K562 (cell line): ENCODE results near the gene ST6GALNAC6. TPM values are rescaled to one million over a fixed set of nuclear protein-coding genes. Genes with fewer than 3 reads are reported as not detected.
A peak's percentile ranks its signal among the peaks of the same experiment; 100 is the strongest.

Experiments used
- ASH1L ChIP-seq: fragments of 450-650 bp; IDR thresholded peaks from 2 replicates; pipeline ENCODE4 v1.6.1; 2018; ENCODE audit warnings: borderline replicate concordance, mild to moderate bottlenecking, low read depth; ENCODE audit not compliant: partially characterized antibody
- ATF1 ChIP-seq, 2 experiments: fragments of 450-650 bp in 1 of 2; IDR thresholded peaks; 2 replicates each; pipeline ENCODE4 v1.6.1; 2016; ENCODE audit warnings: missing compliant biosample characterization in 1 of 2, missing genetic modification characterization in 1 of 2
- CEBPG ChIP-seq, 3 experiments: fragments of 200-800 bp in 1 of 3; sonication (Bioruptor generic) in 1 of 3; sonication (generic) in 1 of 3; formaldehyde crosslinking in 1 of 3; IDR thresholded peaks in 2 of 3; conservative IDR thresholded peaks in 1 of 3; 2 replicates each; pipeline versions ENCODE4 v1.6.1 to v1.8.0; 2016 to 2022; ENCODE audit warnings: missing compliant biosample characterization in 2 of 3, missing genetic modification characterization in 2 of 3, mild to moderate bottlenecking in 1 of 3, missing genetic modification reagents in 1 of 3
- CREB1 ChIP-seq, 2 experiments: sonication (generic) in 1 of 2; formaldehyde crosslinking in 1 of 2; IDR thresholded peaks; 2 replicates each; pipeline versions ENCODE4 v1.6.1 to v1.8.0; 2012 to 2022; ENCODE audit warnings: inconsistent platforms in 1 of 2, mild to moderate bottlenecking in 1 of 2, missing genetic modification reagents in 1 of 2, moderate library complexity in 1 of 2
- DMBX1 ChIP-seq: fragments of 250-450 bp; sonication (Bioruptor Pico); IDR thresholded peaks from 2 replicates; pipeline ENCODE4 v1.8.0; 2022; ENCODE audit warnings: inconsistent platforms, mild to moderate bottlenecking, moderate library complexity, borderline replicate concordance
- HDGF ChIP-seq: fragments of 450-650 bp; IDR thresholded peaks from 2 replicates; pipeline ENCODE4 v1.6.1; 2016
- MAZ ChIP-seq, 2 experiments: fragments of 450-650 bp in 1 of 2; sonication (generic) in 1 of 2; formaldehyde crosslinking; IDR thresholded peaks in 1 of 2; conservative IDR thresholded peaks in 1 of 2; 2 replicates each; pipeline versions ENCODE4 v1.4.0 to v1.5.0; 2020; ENCODE audit warnings: mild to moderate bottlenecking in 1 of 2, missing genetic modification reagents in 1 of 2
- NCOR1 ChIP-seq: fragments of 450-650 bp; IDR thresholded peaks from 2 replicates; pipeline ENCODE4 v1.6.1; 2016; ENCODE audit warnings: mild to moderate bottlenecking, moderate library complexity
- RBM14 ChIP-seq: fragments of 200-400 bp; formaldehyde crosslinking; IDR thresholded peaks from 2 replicates; pipeline ENCODE4 v1.6.1; 2018; ENCODE audit warnings: low read depth, mild to moderate bottlenecking, low read length, moderate library complexity, borderline replicate concordance; ENCODE audit not compliant: insufficient read depth
- SAP30 ChIP-seq: fragments of 200-600 bp; sonication (generic); IDR thresholded peaks from 2 replicates; pipeline ENCODE4 v1.6.1; 2012; ENCODE audit warnings: borderline replicate concordance, low read depth, mild to moderate bottlenecking, moderate library complexity, low read length, control low read depth, inconsistent platforms; ENCODE audit not compliant: insufficient read depth, poor library complexity, severe bottlenecking
- TGIF2 ChIP-seq: sonication (generic); formaldehyde crosslinking; IDR thresholded peaks from 2 replicates; pipeline ENCODE4 v1.8.1; 2022; ENCODE audit warnings: mild to moderate bottlenecking, missing genetic modification reagents, moderate library complexity
- TRIM28 ChIP-seq: fragments of 450-650 bp; IDR thresholded peaks from 2 replicates; pipeline ENCODE4 v1.6.1; 2017
- ZNF57 ChIP-seq: fragments of 450-650 bp; formaldehyde crosslinking; IDR thresholded peaks from 2 replicates; pipeline ENCODE4 v1.4.0; 2020; ENCODE audit warnings: mild to moderate bottlenecking, moderate library complexity
- ZNF79 ChIP-seq: fragments of 250-450 bp; sonication (Bioruptor Pico); IDR thresholded peaks from 2 replicates; pipeline ENCODE4 v1.4.0; 2020; ENCODE audit warnings: low read depth, mild to moderate bottlenecking, moderate library complexity
- polyA plus RNA-seq, 8 experiments: library from polyadenylated mRNA; depleted of rRNA in 4 of 8; stranded (reverse) in 5 of 8; unstranded in 3 of 8; fragments of >200 nt; fragmentation: Nextera tagmentation in 2 of 8; fragmentation: Illumina TruSeq in 1 of 8; extraction: Ambion mirVana in 2 of 8; extraction: Trizol in 1 of 8; gene quantifications; 2 replicates each; pipeline versions ENCODE4 v1.2.1 to v1.2.3, GENCODE V29; 2011 to 2014; ENCODE audit warnings: inconsistent platforms in 1 of 8, missing spikeins in 1 of 8
- total RNA-seq, 7 experiments: library from RNA; depleted of rRNA in 6 of 7; stranded (reverse); fragments of >200 nt in 6 of 7; fragmentation: Illumina TruSeq in 2 of 7; extraction: Trizol in 2 of 7; gene quantifications; 2 replicates each; pipeline versions ENCODE4 v1.2.1 to v1.2.3, GENCODE V29; 2011 to 2021; ENCODE audit warnings: low replicate concordance in 1 of 7
- TF ChIP-seq, protein P1 (sequence below): sonication (generic); formaldehyde crosslinking; IDR thresholded peaks from 2 replicates; pipeline ENCODE4 v1.4.0; 2020; ENCODE audit warnings: mild to moderate bottlenecking, missing genetic modification reagents
- TF ChIP-seq, protein P2 (sequence below): fragments of 450-650 bp; IDR thresholded peaks from 2 replicates; pipeline ENCODE4 v1.6.1; 2016; ENCODE audit warnings: low read depth, mild to moderate bottlenecking, moderate library complexity
- TF ChIP-seq, protein P3 (sequence below): fragments of 450-650 bp; formaldehyde crosslinking; IDR thresholded peaks from 2 replicates; pipeline ENCODE4 v1.4.0; 2020; ENCODE audit warnings: mild to moderate bottlenecking, moderate library complexity
- TF ChIP-seq, protein P4 (sequence below): fragments of 450-650 bp; IDR thresholded peaks from 2 replicates; pipeline ENCODE4 v1.6.1; 2016; ENCODE audit warnings: borderline replicate concordance

Gene ST6GALNAC6
- total and polyA plus RNA-seq, 9 of the 15 experiments (the other 6 are each of a cell fraction or from before 2014, with no cell fraction given) = 0.13 to 23.0 (median 14.5) TPM

- TF ChIP-seq, protein P1, sequence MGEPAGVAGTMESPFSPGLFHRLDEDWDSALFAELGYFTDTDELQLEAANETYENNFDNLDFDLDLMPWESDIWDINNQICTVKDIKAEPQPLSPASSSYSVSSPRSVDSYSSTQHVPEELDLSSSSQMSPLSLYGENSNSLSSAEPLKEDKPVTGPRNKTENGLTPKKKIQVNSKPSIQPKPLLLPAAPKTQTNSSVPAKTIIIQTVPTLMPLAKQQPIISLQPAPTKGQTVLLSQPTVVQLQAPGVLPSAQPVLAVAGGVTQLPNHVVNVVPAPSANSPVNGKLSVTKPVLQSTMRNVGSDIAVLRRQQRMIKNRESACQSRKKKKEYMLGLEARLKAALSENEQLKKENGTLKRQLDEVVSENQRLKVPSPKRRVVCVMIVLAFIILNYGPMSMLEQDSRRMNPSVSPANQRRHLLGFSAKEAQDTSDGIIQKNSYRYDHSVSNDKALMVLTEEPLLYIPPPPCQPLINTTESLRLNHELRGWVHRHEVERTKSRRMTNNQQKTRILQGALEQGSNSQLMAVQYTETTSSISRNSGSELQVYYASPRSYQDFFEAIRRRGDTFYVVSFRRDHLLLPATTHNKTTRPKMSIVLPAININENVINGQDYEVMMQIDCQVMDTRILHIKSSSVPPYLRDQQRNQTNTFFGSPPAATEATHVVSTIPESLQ (CRISPR knock-in tag) = no peak
- TF ChIP-seq, protein P2, sequence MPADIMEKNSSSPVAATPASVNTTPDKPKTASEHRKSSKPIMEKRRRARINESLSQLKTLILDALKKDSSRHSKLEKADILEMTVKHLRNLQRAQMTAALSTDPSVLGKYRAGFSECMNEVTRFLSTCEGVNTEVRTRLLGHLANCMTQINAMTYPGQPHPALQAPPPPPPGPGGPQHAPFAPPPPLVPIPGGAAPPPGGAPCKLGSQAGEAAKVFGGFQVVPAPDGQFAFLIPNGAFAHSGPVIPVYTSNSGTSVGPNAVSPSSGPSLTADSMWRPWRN = no peak
- TF ChIP-seq, protein P3, sequence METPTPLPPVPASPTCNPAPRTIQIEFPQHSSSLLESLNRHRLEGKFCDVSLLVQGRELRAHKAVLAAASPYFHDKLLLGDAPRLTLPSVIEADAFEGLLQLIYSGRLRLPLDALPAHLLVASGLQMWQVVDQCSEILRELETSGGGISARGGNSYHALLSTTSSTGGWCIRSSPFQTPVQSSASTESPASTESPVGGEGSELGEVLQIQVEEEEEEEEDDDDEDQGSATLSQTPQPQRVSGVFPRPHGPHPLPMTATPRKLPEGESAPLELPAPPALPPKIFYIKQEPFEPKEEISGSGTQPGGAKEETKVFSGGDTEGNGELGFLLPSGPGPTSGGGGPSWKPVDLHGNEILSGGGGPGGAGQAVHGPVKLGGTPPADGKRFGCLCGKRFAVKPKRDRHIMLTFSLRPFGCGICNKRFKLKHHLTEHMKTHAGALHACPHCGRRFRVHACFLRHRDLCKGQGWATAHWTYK = no peak
- TF ChIP-seq DMBX1 (CRISPR knock-in tag) (no peak), RBM14 (no peak), ZNF79 (CRISPR knock-in tag) (no peak), HDGF (no peak), ATF1 (CRISPR knock-in tag; IDR thresholded peaks at IDR 0.05) (no peak), ATF1 (tag; IDR thresholded peaks at IDR 0.05) (no peak), ASH1L (no peak), CEBPG (CRISPR knock-in tag; IDR thresholded peaks at IDR 0.05) (no peak), CEBPG (tag; conservative IDR thresholded peaks at IDR 0.05 in 1 of 2, IDR thresholded peaks at IDR 0.05 in 1 of 2) (no peak), TGIF2 (no peak), MAZ (CRISPR knock-in tag; conservative IDR thresholded peaks at IDR 0.05 in 1 of 2, IDR thresholded peaks at IDR 0.05 in 1 of 2) (peak in 1 of 2 experiments; percentile 13; a peak in 1 of 4 replicates), TRIM28 (no peak), NCOR1 (no peak), CREB1 (IDR thresholded peaks at IDR 0.05) (no peak), CREB1 (CRISPR knock-in tag; IDR thresholded peaks at IDR 0.05) (0 out of 2 replicates have a peak, but pooled peaks have one; percentile 37), SAP30 (peak; percentile 33), ZNF57 (no peak)
- TF ChIP-seq, protein P4, sequence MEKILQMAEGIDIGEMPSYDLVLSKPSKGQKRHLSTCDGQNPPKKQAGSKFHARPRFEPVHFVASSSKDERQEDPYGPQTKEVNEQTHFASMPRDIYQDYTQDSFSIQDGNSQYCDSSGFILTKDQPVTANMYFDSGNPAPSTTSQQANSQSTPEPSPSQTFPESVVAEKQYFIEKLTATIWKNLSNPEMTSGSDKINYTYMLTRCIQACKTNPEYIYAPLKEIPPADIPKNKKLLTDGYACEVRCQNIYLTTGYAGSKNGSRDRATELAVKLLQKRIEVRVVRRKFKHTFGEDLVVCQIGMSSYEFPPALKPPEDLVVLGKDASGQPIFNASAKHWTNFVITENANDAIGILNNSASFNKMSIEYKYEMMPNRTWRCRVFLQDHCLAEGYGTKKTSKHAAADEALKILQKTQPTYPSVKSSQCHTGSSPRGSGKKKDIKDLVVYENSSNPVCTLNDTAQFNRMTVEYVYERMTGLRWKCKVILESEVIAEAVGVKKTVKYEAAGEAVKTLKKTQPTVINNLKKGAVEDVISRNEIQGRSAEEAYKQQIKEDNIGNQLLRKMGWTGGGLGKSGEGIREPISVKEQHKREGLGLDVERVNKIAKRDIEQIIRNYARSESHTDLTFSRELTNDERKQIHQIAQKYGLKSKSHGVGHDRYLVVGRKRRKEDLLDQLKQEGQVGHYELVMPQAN = peak; percentile 62; the same call in 1 of the 2 replicates
These were observed 28.0 kb upstream of the ST6GALNAC6 start (continued) for GRCh38 chr9:127927201-127927987.
